Lung (tissue), 12 donors: ENCODE measurements around the gene MSANTD4. TPM values are rescaled to one million over a fixed set of nuclear protein-coding genes. Genes with fewer than 3 reads are reported as not detected.

ENCODE experiments used
- ATAC-seq: fragments of 200-7000 bp; cut with Tn5 transposase; one replicate; pipeline ENCODE4 v1.9.1; 2020; ENCODE audit warnings: moderate number of reproducible peaks; ENCODE audit not compliant: insufficient read depth, low FRiP score
- DNase-seq, 3 donors: peaks; one replicate each; pipeline ENCODE4 v3.0.0-alpha.2; 2013 to 2017
- H3K27ac ChIP-seq, 2 donors: one replicate each; pipeline ENCODE4 v1.5.1; 2013; ENCODE audit warnings: mild to moderate bottlenecking in 2 of 2, moderate library complexity in 2 of 2, control low read depth in 1 of 2, inconsistent platforms in 1 of 2, low read depth in 1 of 2, low read length in 1 of 2
- H3K27me3 ChIP-seq, 3 donors: one replicate each; pipeline ENCODE4 v1.5.1; 2013; ENCODE audit warnings: low read length in 2 of 3; ENCODE audit not compliant: control insufficient read depth in 3 of 3, insufficient read depth in 3 of 3
- H3K36me3 ChIP-seq, 4 donors: one replicate each; pipeline ENCODE4 v1.5.1; 2013; ENCODE audit warnings: low read length in 4 of 4, mild to moderate bottlenecking in 1 of 4, moderate library complexity in 1 of 4; ENCODE audit not compliant: control insufficient read depth in 4 of 4, insufficient read depth in 4 of 4
- H3K4me1 ChIP-seq, 5 donors: one replicate each; pipeline ENCODE4 v1.5.1; 2013; ENCODE audit warnings: low read length in 5 of 5, mild to moderate bottlenecking in 2 of 5, moderate library complexity in 1 of 5; ENCODE audit not compliant: control insufficient read depth in 5 of 5, insufficient read depth in 5 of 5
- H3K4me3 ChIP-seq: one replicate; pipeline ENCODE4 v1.5.1; 2013; ENCODE audit warnings: mild to moderate bottlenecking, control low read depth, moderate library complexity
- H3K9ac ChIP-seq, 2 donors: one replicate each; pipeline ENCODE4 v1.5.1; 2013; ENCODE audit warnings: low read length in 2 of 2, control low read depth in 1 of 2; ENCODE audit not compliant: insufficient read depth in 1 of 2
- H3K9me3 ChIP-seq, 4 donors: one replicate each; pipeline ENCODE4 v1.5.1; 2013; ENCODE audit warnings: low read length in 3 of 4, mild to moderate bottlenecking in 1 of 4, moderate library complexity in 1 of 4; ENCODE audit not compliant: control insufficient read depth in 4 of 4, insufficient read depth in 3 of 4
- WGBS, 2 donors: extraction: QIAGEN DNeasy Blood & Tissue Kit; methylation state at CpG; one replicate each; pipeline ENCODE4 v1.1.7; 2013; 5-methylcytosine and 5-hydroxymethylcytosine counted together
- polyA plus RNA-seq, 2 donors: library from polyadenylated mRNA; stranded (reverse); fragments of 200-250 nt; gene quantifications; one replicate each; pipeline ENCODE4 v1.2.1, GENCODE V29; 2013
- total RNA-seq, 2 donors: library from RNA; depleted of rRNA in 1 of 2; stranded (reverse); fragments of >200 nt in 1 of 2; gene quantifications; one replicate each; pipeline ENCODE4 v1.2.1, GENCODE V29; 2014 to 2021
- TF ChIP-seq, protein P1 (sequence below): IDR thresholded peaks from 2 replicates; pipeline ENCODE4 v1.5.1; 2012; ENCODE audit warnings: mild to moderate bottlenecking; ENCODE audit errors: control extremely low read depth, extremely low read depth
- donor health status: control.
- donor health status: control.
- donor health status: Bipolar disorder and iron deficiency.
- donor health status: healthy.
- donor health status: DM: yes; HTN: yes; CAD: no.

The MSANTD4 gene
- total and polyA plus RNA-seq, 4 donors: 4.9 to 27.6 (median 12.4) TPM

DNA sequence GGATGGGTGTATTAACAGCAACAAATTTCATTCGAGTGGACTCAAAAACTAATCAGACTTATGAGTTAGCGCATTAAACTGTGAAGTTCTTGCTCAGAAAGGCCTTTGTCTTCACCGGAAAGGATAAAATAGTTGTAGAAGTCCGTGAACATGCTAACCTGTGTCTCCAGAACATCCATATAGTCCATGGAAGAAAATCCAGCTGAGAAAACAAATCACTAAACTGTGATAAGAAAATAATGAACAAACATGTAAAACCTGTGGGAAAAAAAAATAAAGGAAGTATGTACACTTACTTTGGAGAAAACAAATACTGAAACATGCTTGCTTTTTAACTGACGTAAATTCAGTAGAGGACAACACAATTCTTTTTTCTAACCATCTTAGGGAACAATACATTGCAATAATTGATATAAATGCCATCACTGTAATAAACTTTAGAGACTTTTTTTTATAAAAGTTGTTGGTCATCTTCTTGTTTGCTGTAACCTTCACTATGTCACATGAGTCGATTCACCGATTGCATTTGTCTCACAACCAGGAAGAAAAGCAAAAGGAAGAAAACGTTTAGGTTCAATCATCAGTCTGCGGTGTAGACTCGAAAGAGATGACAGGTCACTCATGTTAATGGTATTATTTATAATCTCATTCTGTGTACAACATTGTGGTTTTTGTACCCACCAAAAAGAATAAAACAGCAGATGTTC lies 41.9 kb downstream of the MSANTD4 start:
- Histone ChIP-seq H3K4me3 (no peak overlapping the region), H3K27me3 (no peaks in the 10 kb centered on the region), H3K9me3 (no peaks in the 10 kb centered on the region), H3K4me1 (no peaks in the 10 kb centered on the region), H3K9ac (no peak overlapping the region), H3K36me3 (no peaks in the 10 kb centered on the region), H3K27ac (no peak overlapping the region)
- no peak for ATAC-seq
- no peak for DNase-seq
- TF ChIP-seq, protein P1, sequence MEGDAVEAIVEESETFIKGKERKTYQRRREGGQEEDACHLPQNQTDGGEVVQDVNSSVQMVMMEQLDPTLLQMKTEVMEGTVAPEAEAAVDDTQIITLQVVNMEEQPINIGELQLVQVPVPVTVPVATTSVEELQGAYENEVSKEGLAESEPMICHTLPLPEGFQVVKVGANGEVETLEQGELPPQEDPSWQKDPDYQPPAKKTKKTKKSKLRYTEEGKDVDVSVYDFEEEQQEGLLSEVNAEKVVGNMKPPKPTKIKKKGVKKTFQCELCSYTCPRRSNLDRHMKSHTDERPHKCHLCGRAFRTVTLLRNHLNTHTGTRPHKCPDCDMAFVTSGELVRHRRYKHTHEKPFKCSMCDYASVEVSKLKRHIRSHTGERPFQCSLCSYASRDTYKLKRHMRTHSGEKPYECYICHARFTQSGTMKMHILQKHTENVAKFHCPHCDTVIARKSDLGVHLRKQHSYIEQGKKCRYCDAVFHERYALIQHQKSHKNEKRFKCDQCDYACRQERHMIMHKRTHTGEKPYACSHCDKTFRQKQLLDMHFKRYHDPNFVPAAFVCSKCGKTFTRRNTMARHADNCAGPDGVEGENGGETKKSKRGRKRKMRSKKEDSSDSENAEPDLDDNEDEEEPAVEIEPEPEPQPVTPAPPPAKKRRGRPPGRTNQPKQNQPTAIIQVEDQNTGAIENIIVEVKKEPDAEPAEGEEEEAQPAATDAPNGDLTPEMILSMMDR: no peak
- 92% methylated on average over 10 of the region's 10 CpGs for WGBS, 2 donors

DNA sequence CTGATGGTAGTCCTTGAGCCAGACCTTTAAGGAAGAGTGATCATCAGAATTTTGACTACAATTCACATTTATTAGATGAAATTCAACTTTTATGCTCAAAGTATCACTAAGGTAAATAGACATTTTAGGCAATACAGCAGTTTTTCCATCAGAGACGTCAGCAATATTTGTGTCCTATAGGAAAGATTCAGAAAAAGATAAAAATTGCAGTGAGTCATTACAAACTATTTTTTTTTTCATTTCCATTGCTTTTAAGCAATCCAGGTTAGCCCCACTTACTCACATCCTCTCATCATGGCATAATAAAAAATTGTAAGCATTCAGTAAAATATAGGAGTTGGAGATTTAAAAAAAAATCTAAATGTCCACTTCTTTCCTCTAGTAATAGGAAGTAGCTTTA lies 46.9 kb downstream of the MSANTD4 start:
- TF ChIP-seq, protein P1: no peak
- no peak overlapping the region for H3K27ac ChIP-seq

DNA sequence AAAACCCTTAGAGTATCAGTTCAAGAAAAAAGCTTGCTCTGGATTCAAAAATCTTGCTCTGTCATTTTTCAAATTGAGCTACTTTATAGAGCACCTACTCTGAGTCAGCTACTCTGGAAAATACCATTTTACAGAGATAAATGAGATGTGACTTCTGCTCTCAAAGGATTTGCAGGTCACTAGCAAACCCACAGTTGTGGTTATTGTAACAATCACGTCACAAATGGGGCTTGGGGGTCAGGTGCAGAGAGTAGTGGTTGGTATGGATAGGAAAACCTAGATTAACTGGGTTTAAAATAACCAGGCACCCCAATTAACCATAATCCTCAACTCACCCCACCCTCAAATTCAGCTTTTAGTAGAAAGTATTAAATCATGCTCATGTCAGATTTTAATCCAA lies 52.3 kb downstream of the MSANTD4 start:
- Histone ChIP-seq H3K36me3 (no peaks in the 10 kb centered on the region), H3K27me3 (no peaks in the 10 kb centered on the region), H3K4me1 (no peaks in the 10 kb centered on the region), H3K9me3 (no peaks in the 10 kb centered on the region), H3K4me3 (no peak overlapping the region), H3K27ac (no peak overlapping the region), H3K9ac (no peak overlapping the region)
- ATAC-seq (no peak), DNase-seq (no peak)
- TF ChIP-seq, protein P1: no peak
- WGBS, 2 donors: 74 to 85% methylated on average over 1 of the region's 1 CpG

More for the DNA sequence above, 46.9 kb downstream of the MSANTD4 start:
- no peaks in the 10 kb centered on the region for H3K27me3 ChIP-seq
- no peak for DNase-seq
- no peak overlapping the region for H3K4me3 ChIP-seq
- no peak overlapping the region for H3K9ac ChIP-seq
- no peaks in the 10 kb centered on the region for H3K36me3 ChIP-seq
- ATAC-seq: no peak
- 83 to 91% methylated on average over 1 of the region's 1 CpG for WGBS, 2 donors
- no peaks in the 10 kb centered on the region for H3K9me3 ChIP-seq
- no peaks in the 10 kb centered on the region for H3K4me1 ChIP-seq
